ENCODE results near the gene GALC.

GALC gene

DNA sequence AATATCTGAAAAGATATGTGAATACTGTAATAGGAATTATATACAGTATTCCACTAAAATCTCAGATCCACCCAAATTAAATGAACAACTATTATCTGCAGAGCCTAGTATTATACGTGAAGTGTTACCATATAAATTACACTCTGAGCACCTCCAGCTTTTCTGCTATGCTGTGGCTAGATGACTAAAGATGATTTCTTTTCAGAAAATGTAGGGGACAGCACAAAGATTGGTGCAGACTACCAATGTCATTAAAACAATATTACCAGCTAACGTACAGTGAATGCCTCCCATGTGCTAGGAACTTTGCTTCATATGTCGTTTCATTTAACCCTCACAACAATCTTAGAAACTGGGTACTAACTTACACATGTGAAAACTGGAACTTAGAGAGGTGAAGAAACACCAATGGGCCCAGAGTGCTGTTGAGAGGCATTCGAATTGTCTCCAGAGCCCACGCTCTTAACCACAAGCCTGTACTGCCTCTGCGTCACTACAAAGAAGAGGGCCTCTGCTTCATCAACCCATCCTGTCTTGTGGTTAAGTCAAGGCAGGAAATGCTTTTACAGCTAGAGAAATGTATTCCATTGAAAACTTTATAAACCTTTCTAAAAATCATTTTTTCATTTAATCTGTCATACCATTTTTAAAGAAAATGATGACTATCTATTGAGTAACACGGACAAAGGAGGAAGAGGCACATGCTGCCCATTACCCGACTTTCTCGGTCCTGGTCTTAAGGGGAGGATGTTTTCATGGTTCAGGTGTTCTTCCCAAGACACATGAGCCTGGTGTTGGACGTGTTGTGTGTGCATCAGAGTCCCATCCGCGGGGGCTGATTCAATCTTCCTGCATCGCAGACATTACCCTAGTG, 13.2 kb upstream of the GALC start:
- DNase-seq: peak; percentile 70

DNA sequence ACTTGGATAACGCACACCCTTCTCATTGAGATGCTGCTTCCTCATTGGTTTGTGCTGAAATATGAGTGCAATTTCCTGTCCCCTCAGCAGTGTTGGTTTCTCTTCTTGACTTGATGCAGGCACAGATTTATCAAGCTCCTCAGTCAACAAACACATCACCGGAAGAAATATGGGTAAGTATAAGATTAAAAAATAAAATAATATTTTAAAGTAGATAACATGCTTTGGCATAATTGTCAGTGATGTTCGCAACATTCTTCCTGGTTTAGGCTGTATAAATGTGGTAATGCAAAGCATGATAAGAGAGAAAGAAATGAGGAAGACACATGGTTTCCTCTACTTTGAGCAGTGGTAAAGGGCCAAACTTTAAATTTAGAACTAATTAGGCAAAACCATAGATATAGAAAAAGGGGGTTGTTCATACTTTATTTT, 12.1 kb upstream of the GALC start, which contains the start of gene GPR65:
GPR65 (plus strand) TSS at position 86 of the 432 bp plus-strand sequence. CDS start 5,713 bp downstream, outside the sequence.
- DNase-seq: peak; percentile 22

DNA sequence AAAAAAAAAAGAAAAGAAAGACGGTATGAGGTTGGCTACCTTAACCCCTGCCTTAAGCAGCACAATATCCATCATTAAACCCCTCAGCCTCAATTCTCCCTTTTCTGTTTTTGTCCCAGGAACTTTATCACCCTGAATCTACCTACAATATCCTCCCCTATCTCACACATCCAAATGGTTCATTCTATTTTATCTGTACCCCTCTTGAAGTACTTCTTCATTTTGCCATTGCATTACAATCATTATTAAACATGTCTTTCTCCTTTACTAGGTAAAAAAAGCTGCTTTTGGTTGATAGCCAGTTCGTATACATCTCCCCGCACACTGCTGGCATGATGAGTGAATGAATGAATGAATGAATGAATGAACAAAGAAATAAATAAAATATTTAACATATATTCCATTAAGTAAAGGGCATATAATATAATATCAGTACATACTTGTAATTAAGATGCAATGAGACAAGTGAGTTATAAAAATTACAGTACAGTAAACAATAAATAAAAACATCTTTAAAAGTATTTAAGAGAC, 11.6 kb upstream of the GALC start:
- DNase-seq: no peak

DNA sequence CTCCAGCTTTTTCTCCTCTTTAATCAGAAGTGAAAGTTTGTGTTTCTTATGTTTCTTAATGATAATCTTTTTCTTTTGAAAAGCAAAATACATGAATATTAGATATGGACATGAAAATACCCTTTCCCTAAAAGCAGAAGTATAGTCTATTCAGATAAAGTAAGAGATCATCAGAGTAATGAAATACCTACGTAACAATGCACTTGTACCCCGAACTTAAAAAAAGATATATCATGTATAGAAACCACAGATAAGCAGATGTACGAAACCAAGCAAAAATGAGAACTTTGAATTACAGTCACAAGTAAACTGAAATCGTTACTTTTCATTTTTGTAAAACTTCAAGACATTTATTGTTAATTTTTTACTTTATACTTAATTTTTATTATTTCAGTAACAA, 10.4 kb upstream of the GALC start:
- DNase-seq: no peak

DNA sequence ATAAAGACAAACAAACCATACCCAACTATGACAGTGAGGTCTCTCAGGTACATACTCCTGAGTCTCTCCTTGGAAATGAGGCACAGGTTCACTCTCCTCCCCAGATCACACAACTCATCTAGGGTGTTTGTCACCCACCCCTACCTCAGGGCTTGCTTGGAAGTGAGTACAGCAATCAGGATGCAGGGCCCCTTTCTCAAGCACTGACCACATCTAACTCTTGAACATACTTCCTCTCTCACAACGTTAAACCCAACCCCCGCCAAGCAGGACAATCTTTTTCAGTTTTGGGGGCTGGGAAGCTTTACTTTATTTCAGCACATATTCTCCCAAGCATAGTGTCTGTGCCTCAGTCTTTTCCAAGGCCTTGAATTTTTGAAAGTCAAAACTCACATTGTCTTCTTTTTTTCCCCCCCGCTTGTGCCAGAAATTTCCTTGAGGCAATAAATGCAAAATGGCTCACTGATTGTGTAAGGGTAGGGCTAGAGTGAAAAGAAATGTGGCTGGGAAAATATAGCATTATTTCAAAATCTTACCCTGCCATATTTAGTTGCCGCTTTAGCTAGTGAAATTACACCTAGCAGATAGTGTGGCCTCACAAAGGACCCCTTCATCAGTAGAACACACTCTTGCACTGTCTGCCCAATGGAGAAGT, 9.6 kb upstream of the GALC start:
- DNase-seq: no peak

DNA sequence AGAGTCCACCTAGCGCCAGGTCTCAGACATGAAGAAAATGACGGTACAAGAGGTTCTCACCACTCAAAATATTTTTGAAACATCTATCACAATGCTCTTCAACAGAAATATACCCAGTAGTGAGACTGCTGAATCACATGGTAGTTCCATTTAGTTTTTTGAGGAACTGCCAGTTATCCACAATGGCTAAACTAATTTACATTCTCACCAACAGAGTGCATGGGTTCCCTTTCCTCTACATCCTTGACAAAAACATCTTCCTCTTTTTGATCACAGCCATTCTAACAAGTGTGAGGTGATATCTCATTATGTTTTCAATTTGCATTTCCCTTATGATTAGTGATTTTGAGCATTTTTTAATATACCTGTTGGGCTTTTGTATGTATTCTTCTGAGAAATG, 6.3 kb upstream of the GALC start:
- no peak for DNase-seq

DNA sequence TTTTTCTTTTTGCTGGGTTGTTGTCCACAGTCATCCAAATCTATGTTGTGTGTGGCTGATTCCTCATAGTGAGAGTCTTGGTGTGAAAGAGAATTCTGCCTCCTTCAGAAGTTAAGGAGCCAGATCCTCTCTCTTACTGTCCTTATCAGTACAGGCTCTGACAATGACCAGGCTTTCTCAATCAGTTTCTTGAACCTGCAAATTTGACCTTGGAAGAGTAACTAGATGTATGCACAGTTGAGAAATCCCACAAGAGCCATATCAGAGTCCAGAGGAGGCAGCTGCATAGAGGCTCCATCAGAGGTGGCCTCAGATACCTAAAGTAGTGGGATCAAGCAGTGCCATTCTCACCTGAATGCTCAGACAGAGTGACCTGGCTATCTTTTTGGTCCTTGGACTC, 5.5 kb upstream of the GALC start:
- no peak for DNase-seq

DNA sequence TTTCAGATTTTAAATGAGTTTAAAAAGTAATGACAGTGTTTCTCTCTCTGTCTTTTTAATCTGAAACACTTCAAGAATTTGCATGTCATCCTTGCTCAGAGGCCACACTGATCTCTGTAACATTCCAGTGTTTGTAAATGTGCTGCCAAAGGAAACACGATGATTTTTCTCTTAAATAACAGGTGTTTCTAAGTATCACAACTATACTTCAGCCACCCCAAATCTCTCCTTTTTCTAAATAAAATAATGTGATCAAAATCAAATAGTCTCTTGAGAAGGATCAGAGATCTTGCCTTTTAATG, 3.3 kb upstream of the GALC start:
- DNase-seq: no peak

DNA sequence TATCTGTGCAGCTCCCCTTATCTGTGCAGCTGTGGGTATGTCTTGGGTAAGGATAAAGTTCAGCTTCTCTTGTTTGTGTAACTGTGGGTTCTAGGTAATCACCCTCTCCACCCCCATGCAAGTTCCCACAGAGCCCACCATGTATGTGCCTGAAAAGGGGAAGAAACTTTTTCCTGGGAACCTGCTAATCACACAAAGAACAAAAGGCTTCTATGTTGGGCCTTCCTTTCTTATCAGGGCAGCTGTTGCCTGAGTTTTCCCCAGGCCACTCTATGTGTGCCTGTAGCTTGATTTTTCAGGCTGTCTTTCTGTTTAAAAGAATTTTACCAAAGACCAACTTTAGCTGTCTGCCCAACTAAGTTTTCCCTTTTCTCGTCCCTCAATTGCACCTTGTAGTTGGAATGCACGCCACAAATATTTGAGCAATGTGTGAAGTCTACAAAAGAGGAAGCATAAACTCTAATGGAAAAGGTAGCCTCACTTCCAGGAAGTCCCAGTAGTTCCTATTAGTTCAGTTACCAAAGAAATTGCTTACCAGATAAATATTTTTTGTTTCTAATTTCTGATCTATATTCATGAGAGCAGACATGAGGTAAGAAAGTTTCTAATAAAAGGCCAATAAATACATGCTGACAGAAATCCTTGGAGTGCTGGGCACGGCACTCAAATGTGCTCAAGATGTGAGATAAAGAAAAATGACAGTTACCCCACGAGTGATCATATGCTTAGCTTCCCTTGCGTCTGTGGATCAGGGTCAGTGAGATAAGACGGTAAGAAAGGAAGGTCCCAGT, 2.7 kb upstream of the GALC start:
- no peak for DNase-seq

DNA sequence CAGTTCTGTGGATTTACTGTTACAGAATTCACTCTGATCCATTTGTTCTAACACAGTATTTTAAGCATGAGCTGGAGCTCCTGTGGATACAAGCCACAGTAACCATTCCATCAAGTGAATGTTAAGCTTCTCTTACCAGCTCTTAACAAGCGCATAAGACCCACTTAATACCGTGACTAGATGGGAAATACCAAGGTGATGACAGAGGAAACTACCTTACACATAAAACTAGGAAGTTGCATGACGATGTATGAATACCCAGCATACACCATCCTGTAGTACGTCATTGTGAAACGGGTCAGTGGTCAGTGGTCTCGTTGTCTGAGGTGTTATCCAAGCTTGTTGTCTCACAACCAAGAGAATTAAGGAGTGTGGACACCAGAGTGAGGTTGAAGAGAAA, 2.0 kb upstream of the GALC start:
- DNase-seq: peak; percentile 41

DNA sequence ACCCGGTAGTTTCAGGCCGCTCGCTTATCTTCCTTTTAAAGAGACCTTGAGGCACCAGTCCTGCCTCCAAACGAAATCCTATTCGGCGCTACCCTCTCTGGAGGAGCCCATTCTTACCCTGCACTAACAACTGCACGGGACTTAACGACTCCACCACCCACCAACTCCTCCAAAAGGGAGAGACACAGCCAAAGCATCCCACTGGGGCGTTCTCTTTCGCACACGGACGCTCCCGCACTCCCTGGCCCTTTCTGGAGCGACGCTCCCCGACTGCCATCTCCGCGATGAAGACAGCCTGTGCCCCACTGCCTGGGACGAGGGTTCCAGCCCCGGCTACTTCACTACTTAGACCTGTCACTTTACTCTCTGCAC, 650 bp downstream of the GALC start:
- DNase-seq: no peak

DNA sequence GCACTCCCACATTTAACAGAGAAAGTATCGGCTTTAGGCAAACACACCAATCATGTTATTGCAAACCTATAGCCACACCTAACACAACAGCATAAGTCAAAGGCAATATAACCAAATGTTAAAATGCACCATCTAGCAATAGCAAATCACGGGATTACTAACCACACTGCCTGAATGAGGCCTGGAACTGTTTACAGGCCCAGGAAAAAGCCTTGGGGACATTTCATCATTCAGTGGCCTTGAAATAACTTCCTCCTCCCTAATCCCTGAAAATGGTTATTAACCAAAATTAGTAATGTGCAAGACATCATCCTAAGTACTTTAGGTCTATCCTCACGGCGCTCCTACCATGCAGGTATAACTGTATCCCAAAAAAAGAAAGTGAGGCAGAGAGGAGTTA, 2.3 kb downstream of the GALC start:
- no peak for DNase-seq

DNA sequence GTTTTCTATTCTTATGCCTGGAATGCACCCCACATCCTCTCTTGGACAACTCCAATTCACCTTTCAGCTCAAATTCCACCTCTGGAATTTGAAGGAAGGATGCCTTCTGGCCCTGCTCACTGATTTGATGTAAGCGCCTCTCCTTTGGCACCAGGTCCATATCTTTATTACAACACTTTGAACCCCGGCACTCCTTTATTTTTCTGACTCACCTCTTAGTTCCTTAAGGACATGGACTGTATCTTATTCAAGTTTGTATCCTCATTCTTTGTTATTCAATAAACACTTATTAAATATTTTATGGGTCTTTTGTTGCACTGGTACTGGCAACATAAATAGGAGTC, 3.1 kb downstream of the GALC start:
- no peak for DNase-seq

DNA sequence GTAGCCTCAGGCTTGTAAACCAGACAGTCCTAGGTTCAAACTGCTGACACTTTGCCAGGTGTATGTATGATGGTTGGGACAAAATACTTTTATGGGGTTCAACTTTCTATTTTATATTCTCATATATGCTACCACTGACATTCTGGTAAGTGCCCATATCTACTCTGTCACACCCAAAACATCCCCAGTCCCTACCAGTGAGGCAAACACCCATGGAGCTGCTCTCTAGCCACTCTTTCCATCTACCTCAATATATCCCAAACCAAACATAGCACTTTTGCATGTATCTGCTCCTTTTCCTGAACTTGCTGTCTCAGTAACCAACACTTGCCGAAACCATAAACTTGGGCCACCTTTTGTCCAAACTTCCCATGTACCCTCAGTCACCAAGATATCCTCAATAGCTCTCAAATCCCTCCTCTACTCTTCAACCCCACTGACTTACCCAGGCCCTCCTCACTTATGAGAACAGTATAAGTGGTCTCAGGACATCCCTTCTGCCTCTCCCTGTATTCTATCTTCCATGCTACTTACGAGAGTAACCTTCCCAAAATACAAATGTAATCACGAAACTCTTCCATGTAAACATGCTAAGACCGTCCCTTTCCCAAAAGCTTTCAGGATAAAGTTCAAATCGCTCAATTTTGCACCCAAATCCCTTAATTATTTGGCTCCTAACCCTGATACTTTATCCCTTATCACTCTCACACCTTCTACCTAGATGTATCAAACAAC, 3.6 kb downstream of the GALC start:
- no peak for DNase-seq

DNA sequence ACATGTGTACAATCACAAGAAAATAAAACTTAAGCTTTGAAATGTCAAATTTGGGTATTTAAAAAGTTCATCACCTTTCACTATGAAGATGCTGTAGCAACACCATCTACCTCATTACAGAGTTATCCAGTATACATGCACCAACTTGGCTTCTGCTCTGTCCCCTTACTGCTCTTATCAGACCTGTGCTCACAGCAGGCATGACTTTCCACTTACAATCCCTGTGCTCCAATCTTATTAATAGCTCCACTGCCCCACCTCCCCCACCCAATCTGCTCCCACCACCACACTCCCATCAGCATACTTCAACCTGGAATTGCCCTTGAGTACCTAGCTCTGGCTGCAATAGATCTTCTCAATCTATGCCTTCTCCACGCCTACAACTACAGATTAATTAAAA, 13.3 kb downstream of the GALC start:
- DNase-seq: no peak

DNA sequence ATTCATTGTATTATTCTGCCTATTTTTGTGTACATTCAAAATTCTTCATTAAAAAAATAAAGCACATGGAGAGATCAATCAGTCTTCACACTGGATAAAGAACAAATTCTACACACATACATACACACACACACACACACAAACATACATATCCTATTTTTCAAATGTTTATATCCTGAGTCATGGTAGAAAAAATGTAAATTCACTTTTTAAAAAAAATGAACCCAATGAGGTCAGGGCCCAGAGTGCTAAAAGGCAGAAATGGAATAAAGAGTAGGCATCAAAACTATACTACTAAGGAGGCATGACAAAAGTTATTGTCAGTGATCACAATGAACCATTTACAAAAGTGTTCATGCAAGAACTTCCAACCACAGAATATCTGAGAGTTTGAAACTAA, 17.3 kb downstream of the GALC start:
- no peak for DNase-seq

DNA sequence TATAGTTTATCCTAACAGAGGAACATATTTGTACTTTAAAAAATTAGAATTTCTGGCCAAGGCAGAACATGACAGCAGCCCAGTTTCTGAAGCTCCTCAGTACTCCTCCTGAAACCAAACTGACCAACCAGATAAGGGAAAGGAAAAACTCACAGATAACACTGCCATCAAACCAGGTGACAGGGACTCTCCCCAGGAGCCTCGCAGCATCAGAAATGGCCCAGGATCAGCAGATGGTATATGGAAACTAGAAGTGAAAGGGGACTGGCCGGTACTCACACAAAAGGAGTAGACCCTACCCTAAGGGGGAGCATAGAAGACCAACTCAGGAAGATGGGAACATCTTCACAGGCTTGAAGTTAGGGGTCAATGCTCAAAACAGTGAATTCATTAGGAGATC, 22.0 kb downstream of the GALC start:
- no peak for DNase-seq

DNA sequence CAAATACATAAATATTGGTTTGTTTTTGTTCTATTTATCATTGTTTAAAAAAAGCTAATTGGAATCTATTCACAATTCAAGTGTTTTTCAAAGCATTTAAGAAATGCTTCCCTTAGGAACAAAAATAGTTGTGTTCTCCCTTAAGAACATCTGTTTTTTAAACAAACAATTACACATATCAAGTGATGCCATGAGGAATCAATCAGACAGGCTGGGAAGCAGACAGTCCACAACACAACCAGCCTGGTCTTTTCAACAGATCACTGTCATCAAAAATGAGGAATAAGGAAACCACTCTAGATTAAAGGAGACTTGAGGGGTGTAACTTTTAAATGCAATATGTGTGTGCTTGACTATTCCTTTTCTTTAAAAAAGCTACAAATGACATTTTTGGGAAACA, 25.5 kb downstream of the GALC start:
- no peak for DNase-seq

DNA sequence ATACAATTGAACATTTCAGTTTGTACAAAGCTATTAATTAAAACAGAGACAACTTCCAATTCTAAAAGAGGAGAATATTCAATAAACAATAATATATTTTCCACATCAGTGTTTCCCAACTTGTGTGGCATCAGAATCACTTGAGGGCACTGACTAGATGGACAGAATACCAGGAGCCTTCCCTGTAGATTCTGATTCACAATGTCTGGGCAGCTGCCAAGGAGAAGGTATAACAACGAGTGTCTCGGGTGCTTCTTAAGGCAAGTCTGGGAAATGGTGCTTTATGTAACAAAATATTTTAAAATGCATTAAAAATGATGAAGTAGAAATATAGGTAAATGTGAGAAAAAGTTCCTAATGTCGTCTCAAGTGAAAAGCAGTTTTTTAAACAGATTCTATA, 26.2 kb downstream of the GALC start:
- no peak for DNase-seq

DNA sequence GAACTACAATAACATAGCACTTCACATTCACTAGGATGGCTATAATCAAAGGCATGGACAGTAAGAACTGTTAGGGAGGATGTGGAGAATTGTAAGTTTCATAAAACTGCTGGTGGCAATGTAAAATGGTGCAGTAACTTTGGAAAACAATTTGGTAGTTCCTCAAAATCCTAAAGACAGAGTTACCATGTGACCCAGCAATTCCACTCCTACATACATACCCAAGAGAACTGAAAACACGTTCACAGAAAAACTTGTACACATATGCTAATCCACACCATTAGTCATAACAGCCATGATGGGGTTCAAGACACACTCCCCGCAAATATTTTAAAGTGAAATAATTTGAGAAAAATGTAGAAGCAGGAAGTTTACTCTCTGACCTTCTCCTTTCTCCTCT, 31.7 kb downstream of the GALC start:
- DNase-seq: no peak

DNA sequence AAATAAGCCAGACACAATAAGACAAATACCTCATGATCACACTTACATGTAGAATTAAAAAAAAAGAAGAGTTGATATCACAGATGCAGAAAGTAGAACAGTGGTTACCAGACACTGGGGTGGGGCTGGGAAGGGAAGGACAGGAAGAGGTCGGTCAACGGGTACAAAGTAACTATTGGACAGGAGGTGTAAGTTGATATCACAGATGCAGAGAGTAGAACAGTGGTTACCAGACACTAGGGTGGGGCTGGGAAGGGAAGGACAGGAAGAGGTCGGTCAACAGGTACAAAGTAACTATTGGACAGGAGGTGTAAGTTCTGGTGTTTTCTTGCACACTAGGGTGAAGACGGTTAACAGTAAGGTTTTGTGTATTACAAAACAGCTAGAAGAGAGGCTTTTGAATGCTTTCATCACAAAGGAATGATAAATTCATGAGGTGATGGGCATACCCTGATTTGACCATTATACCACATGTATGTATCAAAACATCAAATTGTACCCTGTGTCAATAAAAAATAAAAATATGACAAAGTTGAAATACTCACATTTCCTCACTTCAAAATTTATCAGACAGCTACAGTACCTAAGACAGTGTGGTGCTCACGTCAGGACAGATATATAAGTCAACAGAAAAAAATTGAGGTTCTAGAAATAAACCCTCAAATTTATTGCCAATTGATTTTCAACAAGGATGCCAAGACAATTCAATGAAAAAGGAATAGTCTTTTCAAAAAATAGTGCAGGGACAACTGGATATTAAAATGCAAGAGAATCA, 32.8 kb downstream of the GALC start:
- DNase-seq: no peak

DNA sequence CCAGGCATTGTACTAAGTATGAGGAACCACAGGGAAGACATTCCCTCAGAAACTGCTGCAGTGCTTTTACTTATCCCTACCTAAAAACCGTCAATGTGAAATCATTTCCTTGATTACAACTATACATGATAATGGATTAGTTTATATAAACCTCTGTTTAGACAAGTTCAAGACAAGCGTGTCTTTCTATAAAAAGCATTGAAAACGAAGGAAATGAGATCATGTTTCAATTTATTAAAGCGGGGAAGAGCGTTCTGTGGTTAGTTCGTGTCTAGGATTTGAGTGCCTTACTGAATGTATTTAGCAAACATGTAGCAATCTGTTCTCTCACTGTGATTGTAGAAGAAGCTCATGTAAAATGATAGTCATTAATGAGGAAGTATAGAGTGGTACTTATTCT, 37.5 kb downstream of the GALC start:
- no peak for DNase-seq

Measured in activated naive CD4-positive, alpha-beta T cell treated with Interleukin-2 at 50 U/mL for 16 hours (primary cell).